ENCODE data around the gene FHL3.

DNA sequence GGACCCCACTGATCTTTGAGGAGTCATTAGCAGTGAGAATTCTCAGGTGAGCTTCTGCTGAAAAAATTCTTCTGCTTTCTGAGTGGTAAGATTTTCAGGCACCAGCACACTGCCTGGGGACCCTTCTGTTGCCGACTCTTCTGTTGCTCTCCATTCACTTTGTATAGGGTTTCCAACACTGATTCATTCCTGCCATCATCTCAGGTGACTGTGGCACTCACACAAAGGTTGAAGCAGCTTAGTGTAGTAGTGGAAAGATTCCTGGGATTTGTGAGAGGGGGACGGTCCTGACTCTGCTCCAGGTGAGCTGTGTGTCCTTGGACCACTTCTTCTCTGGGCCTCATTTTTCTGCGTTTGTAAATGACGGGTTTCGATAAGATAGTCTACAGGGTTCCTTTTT is 16.7 kb upstream of the FHL3 start:
- TF ChIP-seq EP300 (IDR thresholded peaks at IDR 0.05) (no peak), POLR2A (IDR thresholded peaks at IDR 0.05) (no peak), POLR2AphosphoS5 (IDR thresholded peaks at IDR 0.05) (no peak)
- TF ChIP-seq, protein P1, sequence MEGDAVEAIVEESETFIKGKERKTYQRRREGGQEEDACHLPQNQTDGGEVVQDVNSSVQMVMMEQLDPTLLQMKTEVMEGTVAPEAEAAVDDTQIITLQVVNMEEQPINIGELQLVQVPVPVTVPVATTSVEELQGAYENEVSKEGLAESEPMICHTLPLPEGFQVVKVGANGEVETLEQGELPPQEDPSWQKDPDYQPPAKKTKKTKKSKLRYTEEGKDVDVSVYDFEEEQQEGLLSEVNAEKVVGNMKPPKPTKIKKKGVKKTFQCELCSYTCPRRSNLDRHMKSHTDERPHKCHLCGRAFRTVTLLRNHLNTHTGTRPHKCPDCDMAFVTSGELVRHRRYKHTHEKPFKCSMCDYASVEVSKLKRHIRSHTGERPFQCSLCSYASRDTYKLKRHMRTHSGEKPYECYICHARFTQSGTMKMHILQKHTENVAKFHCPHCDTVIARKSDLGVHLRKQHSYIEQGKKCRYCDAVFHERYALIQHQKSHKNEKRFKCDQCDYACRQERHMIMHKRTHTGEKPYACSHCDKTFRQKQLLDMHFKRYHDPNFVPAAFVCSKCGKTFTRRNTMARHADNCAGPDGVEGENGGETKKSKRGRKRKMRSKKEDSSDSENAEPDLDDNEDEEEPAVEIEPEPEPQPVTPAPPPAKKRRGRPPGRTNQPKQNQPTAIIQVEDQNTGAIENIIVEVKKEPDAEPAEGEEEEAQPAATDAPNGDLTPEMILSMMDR (IDR thresholded peaks at IDR 0.05) = no peak

Measured in suprapubic skin (tissue), 4 donors.